HG02884 (cell line): Measurements from ENCODE around the gene ZNF74.
"Not testable (repeated sequence)": the region's sequence is repeated elsewhere in the genome, so short reads cannot be mapped to it uniquely, and the experiment has no call there.

Source experiments
- ATAC-seq: cut with Tn5 transposase; IDR thresholded peaks from one replicate; pipeline ENCODE4 v1.9.1; 2021; ENCODE audit warnings: mild to moderate bottlenecking, moderate library complexity; ENCODE audit not compliant: unreplicated experiment

The ZNF74 gene

DNA sequence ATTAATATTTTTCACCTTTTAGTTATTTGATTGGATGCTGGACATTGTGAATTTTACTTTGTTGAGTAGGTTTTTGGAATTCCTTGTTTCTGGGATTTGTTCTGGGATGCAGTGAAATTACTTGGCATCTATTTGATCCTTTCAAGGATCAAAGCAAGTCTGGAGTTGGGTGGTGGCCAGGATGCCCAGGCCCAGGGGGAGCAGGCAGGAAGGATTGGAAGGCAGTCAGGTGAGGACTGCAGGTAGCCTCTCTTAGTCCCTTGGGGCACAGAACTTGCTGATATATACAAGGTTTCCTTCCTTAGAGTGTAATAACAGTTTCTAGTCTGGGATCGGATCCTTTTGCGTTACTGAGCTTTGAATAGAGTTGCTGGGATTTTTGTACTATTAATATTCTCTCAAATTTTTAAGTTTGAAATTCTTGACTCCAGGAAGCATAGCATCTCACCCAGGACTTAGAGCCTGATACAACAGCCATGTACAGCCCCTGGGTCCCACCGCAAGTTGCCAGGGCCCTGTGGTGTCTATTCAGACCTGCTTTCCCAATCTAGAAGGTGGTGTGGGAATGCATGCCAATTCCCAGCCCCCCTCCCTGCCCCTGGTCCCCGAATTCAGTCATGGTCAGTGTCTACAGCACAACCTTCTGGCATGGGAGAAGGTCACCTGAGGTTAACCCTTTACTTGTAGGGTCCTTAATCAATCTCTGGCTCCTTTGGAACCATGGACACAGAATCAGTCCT, 6.1 kb downstream of the ZNF74 start:
- no peak for ATAC-seq

DNA sequence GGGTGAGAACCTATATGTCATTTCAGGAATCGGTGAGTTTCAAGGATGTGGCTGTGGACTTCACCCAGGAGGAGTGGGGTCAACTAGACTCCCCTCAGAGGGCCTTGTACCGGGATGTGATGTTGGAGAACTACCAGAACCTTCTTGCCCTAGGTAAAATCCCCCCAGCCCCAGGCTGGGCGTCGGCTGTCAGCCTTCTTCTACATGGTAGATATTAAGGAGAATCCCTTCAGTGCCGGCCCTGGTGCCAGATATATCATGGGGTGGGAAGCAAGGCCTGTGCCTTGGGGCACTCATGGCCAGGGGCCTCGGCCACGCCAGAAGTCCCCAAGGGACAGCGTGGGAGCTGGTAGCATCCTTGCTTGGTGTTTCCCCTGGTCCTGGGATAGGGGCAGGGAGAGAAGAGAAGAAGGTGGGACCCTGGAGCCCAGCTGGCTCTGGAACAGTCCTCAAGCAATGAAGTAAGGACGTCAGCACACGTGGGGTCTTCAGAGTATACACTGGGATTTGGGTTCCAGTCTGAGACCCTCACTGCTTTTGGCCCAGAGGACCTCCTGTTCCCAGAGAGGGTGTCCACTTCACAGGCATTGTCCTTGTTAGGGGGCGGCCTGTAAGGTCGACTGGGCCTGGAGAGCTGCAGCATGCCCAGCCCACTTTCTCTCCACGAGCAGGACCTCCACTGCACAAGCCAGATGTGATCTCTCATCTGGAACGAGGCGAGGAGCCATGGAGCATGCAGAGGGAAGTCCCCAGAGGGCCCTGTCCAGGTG, 6.8 kb downstream of the ZNF74 start:
- ATAC-seq = no peak

DNA sequence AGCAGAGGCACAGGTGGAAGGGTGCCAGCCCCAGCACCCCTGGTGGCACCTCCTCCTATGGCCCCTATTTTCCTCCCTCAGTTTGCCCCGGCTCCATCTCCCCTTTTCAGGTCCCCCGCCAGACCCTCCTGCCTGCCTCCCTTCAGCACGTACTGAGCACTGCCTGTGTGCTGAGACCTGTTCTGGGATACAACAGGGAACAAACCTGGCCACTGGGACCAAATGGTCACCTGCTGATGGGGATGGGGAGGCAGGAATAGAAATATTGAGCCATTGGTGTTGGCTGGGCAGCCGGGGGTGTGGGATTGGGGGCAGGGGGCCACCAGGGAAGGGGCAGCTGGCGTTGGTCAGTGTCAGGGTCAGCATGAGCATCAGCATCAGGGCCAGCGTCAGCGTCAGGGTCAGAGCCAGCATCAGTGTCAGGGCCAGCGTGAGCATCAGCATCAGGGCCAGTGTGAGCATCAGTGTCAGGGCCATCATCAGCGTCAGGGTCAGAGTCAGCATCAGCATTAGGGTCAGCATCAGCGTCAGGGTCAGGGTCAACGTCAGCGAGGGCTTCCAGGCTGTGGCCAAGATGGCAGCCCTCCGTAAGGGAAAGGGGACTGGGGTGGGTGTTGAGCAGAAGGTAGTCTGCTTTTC, 7.5 kb downstream of the ZNF74 start:
- ATAC-seq = no peak

DNA sequence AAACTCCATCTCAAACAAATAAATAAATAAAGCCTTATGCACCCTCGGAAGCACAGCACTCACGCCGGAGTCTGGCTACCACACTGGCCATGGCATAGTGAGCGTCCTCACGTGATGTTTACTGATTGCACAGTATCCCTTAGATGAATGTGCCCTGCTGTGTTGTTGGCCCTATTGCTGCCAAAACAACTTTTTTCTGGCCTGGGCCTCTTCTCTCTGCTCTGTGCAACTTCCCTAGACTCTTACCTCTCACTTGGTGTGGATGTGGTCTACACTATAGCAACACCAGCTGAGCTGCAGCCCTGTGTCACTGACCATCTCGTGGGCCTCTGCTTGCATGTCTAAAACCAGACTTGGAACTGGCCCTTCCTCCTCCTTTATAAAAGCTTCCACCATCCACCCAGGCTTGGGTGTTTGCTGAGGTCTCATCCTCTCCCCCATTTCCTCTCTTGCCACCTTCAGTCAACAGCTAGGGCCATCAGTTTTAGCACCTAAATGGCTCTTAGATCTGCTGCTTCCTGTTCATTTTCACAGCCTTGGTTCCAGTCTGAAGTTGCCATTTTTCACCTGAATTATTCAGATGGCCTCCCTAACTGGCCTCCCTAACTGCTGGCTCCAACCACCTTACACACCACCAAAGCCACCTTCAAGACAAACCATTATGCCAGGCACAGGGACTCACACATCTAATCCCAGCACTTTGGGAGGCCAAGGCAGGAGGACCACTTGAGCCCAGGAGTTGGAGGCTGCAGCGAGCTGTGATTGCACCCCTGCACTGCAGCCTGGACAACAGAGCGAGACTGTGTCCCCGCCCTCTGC, 9.2 kb downstream of the ZNF74 start:
- no peak for ATAC-seq

DNA sequence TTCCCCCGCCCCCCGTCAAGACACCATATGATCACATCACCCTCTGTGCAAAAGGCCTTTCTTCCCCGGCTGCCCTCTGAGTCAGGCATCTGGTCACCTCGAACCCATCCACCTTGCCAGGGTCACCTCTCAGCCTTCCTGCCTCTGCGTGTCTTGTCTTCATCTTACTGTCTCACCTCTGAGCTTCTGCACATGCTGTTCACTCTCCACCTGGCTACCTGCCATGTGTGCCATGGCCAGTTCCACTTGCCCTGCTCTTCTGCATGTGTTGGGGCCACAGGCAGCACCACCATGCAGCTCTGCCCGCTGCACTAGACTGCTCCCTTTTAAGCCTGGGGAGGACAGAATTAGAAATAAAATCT, 9.8 kb downstream of the ZNF74 start:
- ATAC-seq = no peak

DNA sequence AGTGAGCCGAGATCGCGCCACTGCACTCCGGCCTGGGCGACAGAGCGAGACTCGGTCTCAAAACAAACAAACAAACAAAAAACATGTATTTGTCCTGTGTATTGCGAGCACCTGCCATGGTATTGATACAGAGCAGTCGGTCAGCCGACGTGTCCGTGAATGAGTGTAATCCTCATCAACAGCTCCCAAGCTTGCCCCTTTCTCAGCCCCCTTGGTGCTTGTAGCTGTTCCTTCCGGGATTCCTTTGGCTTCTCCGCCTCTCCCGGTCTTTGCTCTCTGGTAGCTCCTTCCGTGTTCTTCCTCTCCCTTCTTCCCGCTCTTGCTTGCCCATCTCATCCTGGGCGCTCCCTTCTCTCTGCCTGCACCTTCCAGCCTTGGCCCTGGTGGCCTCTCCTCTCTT, 10.9 kb downstream of the ZNF74 start:
- no peak for ATAC-seq

DNA sequence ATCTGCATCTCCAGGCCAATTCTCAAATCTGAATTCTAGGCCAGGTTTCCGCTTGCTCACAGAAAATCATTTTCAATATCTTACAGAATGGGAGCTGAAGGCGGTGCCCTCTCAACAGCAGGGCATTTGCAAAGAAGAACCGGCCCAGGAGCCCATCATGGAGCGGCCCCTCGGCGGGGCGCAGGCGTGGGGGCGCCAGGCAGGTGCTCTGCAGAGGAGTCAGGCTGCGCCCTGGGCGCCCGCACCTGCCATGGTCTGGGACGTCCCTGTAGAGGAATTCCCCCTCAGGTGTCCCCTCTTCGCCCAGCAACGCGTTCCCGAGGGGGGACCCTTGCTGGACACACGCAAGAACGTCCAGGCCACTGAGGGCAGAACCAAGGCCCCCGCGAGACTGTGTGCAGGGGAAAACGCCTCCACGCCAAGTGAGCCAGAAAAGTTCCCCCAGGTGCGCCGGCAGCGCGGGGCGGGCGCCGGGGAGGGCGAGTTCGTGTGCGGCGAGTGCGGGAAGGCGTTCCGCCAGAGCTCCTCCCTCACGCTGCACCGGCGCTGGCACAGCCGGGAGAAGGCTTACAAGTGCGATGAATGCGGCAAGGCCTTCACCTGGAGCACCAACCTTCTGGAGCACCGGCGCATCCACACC, 11.5 kb downstream of the ZNF74 start:
- ATAC-seq = no peak

DNA sequence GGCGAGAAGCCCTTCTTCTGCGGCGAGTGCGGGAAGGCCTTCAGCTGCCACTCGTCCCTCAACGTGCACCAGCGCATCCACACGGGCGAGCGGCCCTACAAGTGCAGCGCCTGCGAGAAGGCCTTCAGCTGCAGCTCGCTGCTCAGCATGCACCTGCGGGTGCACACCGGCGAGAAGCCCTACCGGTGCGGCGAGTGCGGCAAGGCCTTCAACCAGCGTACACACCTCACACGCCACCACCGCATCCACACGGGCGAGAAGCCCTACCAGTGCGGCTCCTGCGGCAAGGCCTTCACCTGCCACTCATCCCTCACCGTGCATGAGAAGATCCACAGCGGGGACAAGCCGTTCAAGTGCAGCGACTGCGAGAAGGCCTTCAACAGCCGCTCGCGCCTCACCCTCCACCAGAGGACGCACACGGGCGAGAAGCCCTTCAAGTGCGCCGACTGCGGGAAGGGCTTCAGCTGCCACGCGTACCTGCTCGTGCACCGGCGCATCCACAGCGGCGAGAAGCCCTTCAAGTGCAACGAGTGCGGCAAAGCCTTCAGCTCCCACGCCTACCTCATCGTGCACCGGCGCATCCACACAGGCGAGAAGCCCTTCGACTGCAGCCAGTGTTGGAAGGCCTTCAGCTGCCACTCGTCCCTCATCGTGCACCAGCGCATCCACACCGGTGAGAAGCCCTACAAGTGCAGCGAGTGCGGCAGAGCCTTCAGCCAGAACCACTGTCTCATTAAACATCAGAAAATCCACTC, 12.2 kb downstream of the ZNF74 start:
- no peak for ATAC-seq

DNA sequence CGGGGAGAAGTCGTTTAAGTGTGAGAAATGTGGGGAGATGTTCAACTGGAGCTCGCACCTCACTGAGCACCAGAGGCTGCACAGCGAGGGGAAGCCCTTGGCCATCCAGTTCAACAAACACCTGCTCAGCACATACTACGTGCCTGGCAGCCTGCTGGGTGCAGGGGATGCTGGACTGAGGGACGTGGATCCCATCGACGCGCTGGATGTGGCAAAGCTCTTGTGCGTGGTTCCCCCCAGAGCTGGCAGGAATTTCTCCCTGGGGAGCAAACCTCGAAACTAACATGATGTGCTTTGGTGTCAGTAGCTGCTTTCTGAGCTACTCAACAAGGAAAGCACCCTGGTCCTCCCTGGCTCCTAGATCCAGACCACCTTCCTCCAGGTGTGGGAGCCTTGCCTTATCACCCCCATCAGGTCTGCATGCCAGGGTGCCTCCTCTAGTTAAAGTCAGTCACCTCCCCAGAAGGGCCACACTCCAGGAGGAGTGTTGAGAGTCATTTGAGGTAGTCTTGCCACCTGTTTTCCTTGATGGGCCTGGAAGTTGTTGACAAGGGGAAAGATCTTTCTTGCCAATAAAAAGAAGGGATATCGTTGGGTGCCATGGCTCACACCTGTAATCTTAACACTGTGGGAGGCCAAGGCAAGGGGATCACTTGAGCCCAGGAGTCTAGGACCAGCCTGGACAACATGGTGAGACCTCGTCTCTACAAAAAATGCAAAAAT, 12.9 kb downstream of the ZNF74 start:
- no peak for ATAC-seq

DNA sequence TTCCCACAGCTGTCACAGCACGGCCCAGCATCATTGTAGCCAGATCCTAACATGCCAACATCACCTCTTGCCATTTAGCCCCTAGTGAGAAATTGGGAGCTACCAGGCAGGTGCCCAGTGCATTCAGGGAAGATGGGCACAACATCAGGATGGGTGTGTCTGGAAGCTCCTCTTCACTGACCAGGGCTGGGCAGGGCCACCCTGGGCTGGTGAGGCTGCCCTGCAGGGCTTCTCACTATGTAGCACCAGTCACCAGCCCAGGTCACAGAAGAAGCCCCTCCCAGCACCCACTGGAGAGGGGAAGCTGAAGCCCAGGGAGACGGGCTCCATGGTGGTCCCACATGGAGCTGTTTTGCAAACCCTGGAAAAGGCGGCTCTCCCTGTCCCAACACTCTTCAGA, 13.9 kb downstream of the ZNF74 start:
- no peak for ATAC-seq

DNA sequence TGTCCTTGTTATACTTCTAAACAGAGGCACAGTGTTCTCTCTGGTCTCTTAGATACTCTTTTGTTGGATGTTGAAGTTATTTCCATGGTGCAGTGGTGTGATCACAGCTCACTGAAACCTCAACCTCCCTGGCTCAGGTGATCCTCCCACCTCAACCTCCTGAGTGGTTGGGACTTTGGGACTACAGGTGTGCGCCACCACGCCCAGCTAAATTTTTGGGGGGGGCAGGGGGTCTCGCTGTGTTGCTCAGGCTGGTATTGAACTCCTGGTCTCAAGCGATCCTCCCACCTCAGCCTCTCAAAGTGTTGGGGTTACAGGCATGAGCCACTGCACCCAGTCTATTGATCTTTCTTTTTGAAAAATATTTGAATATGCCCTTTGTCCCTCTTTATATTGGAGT, 14.9 kb downstream of the ZNF74 start:
- ATAC-seq = no peak

DNA sequence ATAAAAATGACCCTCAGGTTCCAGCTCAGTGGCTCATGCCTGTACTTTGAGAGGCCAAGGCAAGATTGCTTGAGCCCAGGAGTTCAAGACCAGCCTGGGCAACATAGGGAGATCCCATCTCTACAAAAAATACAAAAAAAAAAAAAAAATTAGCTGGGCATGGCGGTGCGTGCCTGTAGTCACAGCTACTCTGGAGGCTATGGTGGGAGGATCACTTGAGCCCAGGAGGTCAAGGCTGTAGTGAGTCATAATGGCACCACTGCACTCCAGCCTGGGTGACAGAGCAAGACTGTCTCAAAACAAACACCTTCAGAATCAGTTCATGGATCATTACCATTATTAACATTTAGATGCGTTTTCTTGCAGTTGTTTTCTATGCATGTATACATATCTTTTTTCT, 15.4 kb downstream of the ZNF74 start:
- not testable (repeated sequence) for ATAC-seq

DNA sequence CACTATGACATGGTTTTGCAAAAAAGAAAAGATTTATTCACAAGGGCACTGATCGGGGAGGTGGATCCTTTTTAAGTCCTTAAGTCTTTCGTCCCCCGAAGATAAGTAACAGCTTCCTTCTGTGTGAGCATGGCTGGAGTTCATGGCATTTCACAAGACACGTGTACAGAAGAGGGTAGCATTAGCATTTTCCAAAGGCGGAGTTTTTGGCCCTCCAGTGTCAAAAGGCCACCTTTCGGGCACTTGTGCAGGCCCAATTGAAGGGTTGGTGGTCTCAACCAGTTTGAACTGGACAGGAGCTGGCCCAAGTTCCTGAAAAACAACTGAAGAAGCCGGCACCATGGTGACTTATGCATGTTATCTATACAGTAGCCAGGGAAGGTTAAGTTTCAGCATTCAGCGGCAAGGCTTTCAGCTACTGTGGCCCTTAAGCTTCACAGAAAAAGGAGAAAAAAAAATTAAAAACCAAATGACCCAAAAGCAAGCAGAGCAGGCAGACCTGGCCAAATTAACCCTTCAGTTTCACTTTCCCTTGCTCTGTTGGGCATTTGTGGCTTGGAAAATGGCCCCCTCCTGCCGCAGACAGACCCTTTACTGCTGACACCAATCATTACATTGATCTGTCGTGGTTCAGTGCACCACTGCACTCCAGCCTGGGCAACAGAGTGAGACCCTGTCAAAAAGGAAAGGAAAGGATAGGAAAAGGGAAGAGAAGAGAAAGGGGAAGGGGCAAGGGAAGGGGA, 18.7 kb downstream of the ZNF74 start:
- ATAC-seq = no peak

DNA sequence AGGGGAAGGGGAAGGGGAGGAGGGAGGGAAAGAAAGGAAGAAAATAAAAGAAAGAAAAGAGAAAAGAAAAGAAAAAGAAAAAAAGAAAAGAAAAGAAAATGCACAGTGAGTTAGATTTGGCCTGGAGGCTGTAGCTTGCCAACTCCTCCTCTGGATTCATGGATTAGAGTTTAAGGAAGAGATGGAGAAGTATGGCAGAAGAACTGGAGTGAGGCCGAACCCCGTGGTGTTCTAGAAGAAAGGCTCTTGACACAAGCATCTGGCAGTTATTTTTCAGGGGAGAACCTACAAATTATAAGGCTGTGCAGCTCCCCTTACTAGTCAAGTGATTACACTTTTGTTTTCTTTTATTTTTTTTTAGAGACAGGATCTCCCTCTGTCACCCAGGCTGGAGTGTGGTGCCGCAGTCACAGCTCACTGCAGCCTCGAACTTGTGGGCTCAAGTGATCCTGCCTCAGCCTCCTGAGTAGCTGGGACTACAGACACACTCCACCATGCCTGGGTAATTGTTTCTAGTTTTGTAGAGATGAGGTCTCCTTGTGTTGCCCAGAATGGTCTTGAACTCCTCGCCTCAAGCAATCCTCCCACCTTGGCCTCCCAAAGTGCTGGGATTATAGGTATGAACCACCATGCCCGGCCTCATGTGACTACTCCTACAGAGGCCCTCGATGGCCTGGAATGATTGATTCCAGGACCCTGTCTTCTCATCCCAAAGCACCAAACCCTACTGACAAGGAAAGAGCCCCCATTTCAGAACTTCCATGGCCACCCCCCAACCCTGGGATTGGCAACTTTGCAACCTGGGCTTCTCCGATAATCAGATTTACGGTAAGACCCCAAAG, 19.5 kb downstream of the ZNF74 start:
- no peak for ATAC-seq

DNA sequence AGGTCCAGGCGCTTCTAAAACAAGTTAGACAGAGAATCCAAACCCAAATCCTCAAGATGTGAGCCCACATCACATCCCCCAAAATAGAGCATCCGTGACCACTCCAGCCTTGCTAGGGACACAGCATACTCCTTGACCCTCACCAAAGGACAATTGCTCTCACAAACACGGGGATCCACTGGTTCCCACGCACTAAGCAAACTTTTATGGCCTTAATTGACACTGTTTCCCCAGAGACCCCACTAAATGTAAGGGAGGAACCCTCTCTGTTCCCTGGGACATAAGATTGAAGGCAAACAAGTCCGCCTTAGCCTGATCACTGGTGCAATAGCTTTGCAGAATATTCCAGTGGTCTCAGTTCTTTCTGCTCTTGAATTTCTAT, 20.1 kb downstream of the ZNF74 start:
- ATAC-seq = no peak

DNA sequence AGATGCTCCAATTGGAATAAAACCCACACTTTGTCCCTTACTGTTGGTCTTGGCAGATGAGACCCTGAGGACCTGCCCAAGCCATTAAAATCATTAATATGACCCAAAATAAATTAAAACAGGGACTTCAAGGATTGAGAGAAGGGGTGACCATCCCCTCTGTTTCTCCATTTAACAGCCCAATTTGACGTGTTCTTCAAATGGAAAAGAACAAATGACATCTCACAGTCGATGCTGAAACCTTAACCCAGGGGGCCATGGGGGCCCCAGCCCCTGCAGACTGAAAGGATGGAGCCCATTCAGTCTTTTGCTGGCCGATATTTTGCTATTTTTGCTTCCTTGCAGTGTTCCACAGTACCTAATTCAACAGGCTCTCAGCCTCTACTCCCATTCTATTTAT, 20.5 kb downstream of the ZNF74 start:
- no peak for ATAC-seq

DNA sequence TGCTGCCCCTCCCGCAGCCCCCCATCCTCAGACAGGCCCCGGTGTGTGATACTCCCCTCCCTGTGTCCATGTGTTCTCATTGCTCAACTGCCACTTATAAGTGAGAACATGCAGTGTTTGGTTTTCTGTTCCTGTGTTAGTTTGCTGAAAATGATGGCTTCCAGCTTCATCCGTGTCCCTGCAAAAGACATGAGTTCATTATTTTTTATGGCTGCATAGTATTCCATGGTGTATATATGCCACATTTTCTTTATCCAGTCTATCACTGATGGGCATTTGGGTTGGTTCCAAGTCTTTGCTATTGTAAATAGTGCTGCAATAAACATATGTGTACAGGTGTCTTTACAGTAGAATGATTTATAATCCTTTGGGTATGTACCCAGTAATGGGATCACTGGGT, 21.3 kb downstream of the ZNF74 start:
- not testable (repeated sequence) for ATAC-seq

DNA sequence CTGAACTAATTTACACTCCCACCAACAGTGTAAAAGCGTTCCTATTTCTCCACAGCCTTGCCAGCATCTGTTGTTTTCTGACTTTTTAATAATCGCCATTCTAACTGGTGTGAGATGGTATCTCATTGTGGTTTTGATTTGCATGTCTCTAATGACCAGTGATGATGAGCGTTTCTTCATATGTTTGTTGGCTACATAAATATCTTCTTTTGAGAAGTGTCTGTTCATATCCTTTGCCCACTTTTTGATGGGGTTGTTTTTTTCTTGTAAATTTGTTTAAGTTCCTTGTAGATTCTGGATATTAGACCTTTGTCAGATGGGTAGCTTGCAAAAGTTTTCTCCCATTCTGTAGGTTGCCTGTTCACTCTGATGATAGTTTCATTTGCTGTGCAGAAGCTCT, 21.7 kb downstream of the ZNF74 start:
- ATAC-seq = not testable (repeated sequence)
